Measurements from ENCODE around the gene PADI6.

The PADI6 gene

GRCh38 chr1:17356387-17357026 is 15.5 kb upstream of the PADI6 start:
- H3K27ac ChIP-seq: no peak overlapping the region
- no peak for TF ChIP-seq ZFX (IDR thresholded peaks at IDR 0.05)
- no peak for TF ChIP-seq CTCF (conservative IDR thresholded peaks at IDR 0.05)

GRCh38 chr1:17358557-17358956 is 13.4 kb upstream of the PADI6 start:
- no peak overlapping the region for H3K27ac ChIP-seq
- TF ChIP-seq ZFX (IDR thresholded peaks at IDR 0.05) (no peak), CTCF (conservative IDR thresholded peaks at IDR 0.05) (no peak)

- TF ChIP-seq CTCF (conservative IDR thresholded peaks at IDR 0.05): no peak
- no peak for TF ChIP-seq ZFX (IDR thresholded peaks at IDR 0.05)
- H3K27ac ChIP-seq: no peak overlapping the region
Observed at GRCh38 chr1:17359031-17359430, 13.0 kb upstream of the PADI6 start.

- TF ChIP-seq CTCF (conservative IDR thresholded peaks at IDR 0.05) (no peak), ZFX (IDR thresholded peaks at IDR 0.05) (no peak)
- H3K27ac ChIP-seq: no peak overlapping the region
Observed at GRCh38 chr1:17359808-17360207, 12.2 kb upstream of the PADI6 start.

- no peak overlapping the region for H3K27ac ChIP-seq
- TF ChIP-seq ZFX (IDR thresholded peaks at IDR 0.05) (no peak), CTCF (conservative IDR thresholded peaks at IDR 0.05) (no peak)
Observed at GRCh38 chr1:17360272-17360956, 11.6 kb upstream of the PADI6 start.

GRCh38 chr1:17361687-17362086 is 10.3 kb upstream of the PADI6 start:
- TF ChIP-seq CTCF (conservative IDR thresholded peaks at IDR 0.05) (no peak), ZFX (IDR thresholded peaks at IDR 0.05) (no peak)
- no peak overlapping the region for H3K27ac ChIP-seq

GRCh38 chr1:17363351-17363750 is 8.6 kb upstream of the PADI6 start:
- no peak for TF ChIP-seq CTCF (conservative IDR thresholded peaks at IDR 0.05)
- TF ChIP-seq ZFX (IDR thresholded peaks at IDR 0.05): no peak
- H3K27ac ChIP-seq: no peak overlapping the region

All from C4-2B (cell line).